ENCODE data around the gene MBOAT1.

- TF ChIP-seq CTCF (IDR thresholded peaks at IDR 0.05) (no peak), POLR2AphosphoS5 (IDR thresholded peaks at IDR 0.05; ENCODE audit: insufficient read depth in 1 of 2, low read depth in 1 of 2) (no peak), POLR2A (IDR thresholded peaks at IDR 0.05) (no peak)
These were observed 140.3 kb downstream of the MBOAT1 start for GRCh38 chr6:20071998-20072397.
